ENCODE data around the gene ATP5F1D.

- TF ChIP-seq CTCF (IDR thresholded peaks at IDR 0.05; ENCODE audit: extremely low read depth in 1 of 2, insufficient read depth in 1 of 2, low read depth in 1 of 2, low read length in 2 of 2): no peak
- no peak for TF ChIP-seq POLR2AphosphoS5 (IDR thresholded peaks at IDR 0.05; ENCODE audit: insufficient read depth, low read depth, low read length)
- TF ChIP-seq POLR2A (IDR thresholded peaks at IDR 0.05; ENCODE audit: low read depth, low read length): no peak
- TF ChIP-seq MYC (IDR thresholded peaks at IDR 0.05; ENCODE audit: low read depth, low read length): no peak
- no peak for TF ChIP-seq EZH2 (IDR thresholded peaks at IDR 0.05; ENCODE audit: borderline replicate concordance, low read depth, low read length, severe bottlenecking)
- TF ChIP-seq JUN (IDR thresholded peaks at IDR 0.05; ENCODE audit: borderline replicate concordance, insufficient read depth, insufficient read length, low read depth): no peak
Measured at GRCh38 chr19:1277061-1277460, 35.5 kb downstream of the ATP5F1D start.

Data from endothelial cell of umbilical vein (primary cell).